K562 (cell line): ENCODE results near the gene FTL. TPM values are rescaled to one million over a fixed set of nuclear protein-coding genes. Genes with fewer than 3 reads are reported as not detected.

Source experiments
- ATF3 ChIP-seq, 2 experiments: fragments of 450-650 bp in 1 of 2; sonication (generic) in 1 of 2; formaldehyde crosslinking in 1 of 2; IDR thresholded peaks in 1 of 2; conservative IDR thresholded peaks in 1 of 2; 2 replicates each; pipeline versions ENCODE4 v1.6.1 to v1.8.1; 2016 to 2023; ENCODE audit warnings: mild to moderate bottlenecking in 2 of 2, moderate library complexity in 2 of 2, inconsistent platforms in 1 of 2, missing genetic modification reagents in 1 of 2
- ELF2 ChIP-seq: fragments of 250-450 bp; sonication (Bioruptor Pico); IDR thresholded peaks from 2 replicates; pipeline ENCODE4 v1.5.0; 2021; ENCODE audit warnings: mild to moderate bottlenecking
- ESRRB ChIP-seq: fragments of 250-450 bp; sonication (Bioruptor Pico); IDR thresholded peaks from 2 replicates; pipeline ENCODE4 v1.5.0; 2020; ENCODE audit warnings: mild to moderate bottlenecking, moderate library complexity, borderline replicate concordance
- HOXB6 ChIP-seq: fragments of 250-450 bp; sonication (Bioruptor Pico); IDR thresholded peaks from 2 replicates; pipeline ENCODE4 v1.5.1; 2022; ENCODE audit warnings: mild to moderate bottlenecking, borderline replicate concordance
- JUN ChIP-seq, 2 experiments: sonication (generic) in 1 of 2; formaldehyde crosslinking in 1 of 2; IDR thresholded peaks; 2 replicates each; pipeline versions ENCODE4 v1.6.1 to v1.8.0; 2012 to 2022; ENCODE audit warnings: borderline replicate concordance in 2 of 2, mild to moderate bottlenecking in 2 of 2, improper control_type of control experiment in 1 of 2, low read depth in 1 of 2, low read length in 1 of 2, missing genetic modification reagents in 1 of 2
- MCM7 ChIP-seq, 2 experiments: fragments of 450-650 bp; IDR thresholded peaks; 2 replicates each; pipeline ENCODE4 v1.6.1; 2016 to 2018
- MXD1 ChIP-seq: fragments of 250-450 bp; sonication (Bioruptor Pico); IDR thresholded peaks from 2 replicates; pipeline ENCODE4 v1.8.0; 2021; ENCODE audit warnings: borderline replicate concordance, mild to moderate bottlenecking, moderate library complexity; ENCODE audit not compliant: poor library complexity, severe bottlenecking
- NR3C1 ChIP-seq: sonication (generic); formaldehyde crosslinking; IDR thresholded peaks from 2 replicates; pipeline ENCODE4 v1.8.1; 2022; ENCODE audit warnings: missing genetic modification reagents
- NRF1 ChIP-seq, 2 experiments: fragments of 450-650 bp; IDR thresholded peaks in 1 of 2; conservative IDR thresholded peaks in 1 of 2; 2 replicates each; pipeline ENCODE4 v1.6.1; 2014; ENCODE audit warnings: mild to moderate bottlenecking in 2 of 2
- POLR2AphosphoS5 ChIP-seq: IDR thresholded peaks from 2 replicates; pipeline ENCODE4 v1.6.1; 2011; ENCODE audit warnings: mild to moderate bottlenecking, low read depth, low read length, moderate library complexity; ENCODE audit not compliant: control insufficient read depth, insufficient read depth
- SAFB2 ChIP-seq: fragments of 200-400 bp; formaldehyde crosslinking; IDR thresholded peaks from 2 replicates; pipeline ENCODE4 v1.6.1; 2018; ENCODE audit warnings: borderline replicate concordance, low read length, low read depth, moderate library complexity; ENCODE audit not compliant: severe bottlenecking
- ZBTB1 ChIP-seq: sonication (generic); formaldehyde crosslinking; IDR thresholded peaks from 2 replicates; pipeline ENCODE4 v1.8.1; 2023; ENCODE audit warnings: missing genetic modification reagents, low read depth, mild to moderate bottlenecking, borderline replicate concordance
- ZC3H8 ChIP-seq: fragments of 450-650 bp; IDR thresholded peaks from 2 replicates; pipeline ENCODE4 v1.6.1; 2017
- ZFPM2 ChIP-seq: fragments of 250-450 bp; sonication (Bioruptor Pico); IDR thresholded peaks from 2 replicates; pipeline ENCODE4 v1.5.1; 2022; ENCODE audit warnings: mild to moderate bottlenecking
- ZNF174 ChIP-seq: fragments of 250-450 bp; sonication (Bioruptor Pico); IDR thresholded peaks from 2 replicates; pipeline ENCODE4 v1.4.0; 2020; ENCODE audit warnings: mild to moderate bottlenecking
- ZNF212 ChIP-seq: fragments of 450-650 bp; formaldehyde crosslinking; IDR thresholded peaks from 2 replicates; pipeline ENCODE4 v1.4.0; 2020; ENCODE audit warnings: mild to moderate bottlenecking
- ZNF311 ChIP-seq: fragments of 250-450 bp; sonication (Bioruptor Pico); IDR thresholded peaks from 2 replicates; pipeline ENCODE4 v1.4.0; 2020; ENCODE audit warnings: mild to moderate bottlenecking, moderate library complexity
- ZNF316 ChIP-seq: fragments of 450-650 bp; IDR thresholded peaks from 2 replicates; pipeline ENCODE4 v1.6.1; 2016
- ZNF398 ChIP-seq: fragments of 250-450 bp; sonication (Bioruptor Pico); IDR thresholded peaks from 2 replicates; pipeline ENCODE4 v1.8.0; 2021; ENCODE audit warnings: moderate library complexity, mild to moderate bottlenecking, inconsistent platforms
- ZNF586 ChIP-seq: fragments of 450-650 bp; formaldehyde crosslinking; conservative IDR thresholded peaks from 2 replicates; pipeline ENCODE4 v1.4.0; 2020; ENCODE audit warnings: mild to moderate bottlenecking, moderate library complexity
- polyA plus RNA-seq, 8 experiments: library from polyadenylated mRNA; depleted of rRNA in 4 of 8; stranded (reverse) in 5 of 8; unstranded in 3 of 8; fragments of >200 nt; fragmentation: Nextera tagmentation in 2 of 8; fragmentation: Illumina TruSeq in 1 of 8; extraction: Ambion mirVana in 2 of 8; extraction: Trizol in 1 of 8; gene quantifications; 2 replicates each; pipeline versions ENCODE4 v1.2.1 to v1.2.3, GENCODE V29; 2011 to 2014; ENCODE audit warnings: inconsistent platforms in 1 of 8, missing spikeins in 1 of 8
- total RNA-seq, 7 experiments: library from RNA; depleted of rRNA in 6 of 7; stranded (reverse); fragments of >200 nt in 6 of 7; fragmentation: Illumina TruSeq in 2 of 7; extraction: Trizol in 2 of 7; gene quantifications; 2 replicates each; pipeline versions ENCODE4 v1.2.1 to v1.2.3, GENCODE V29; 2011 to 2021; ENCODE audit warnings: low replicate concordance in 1 of 7
- TF ChIP-seq, protein P1 (sequence below): fragments of 200-800 bp; sonication (Bioruptor generic); IDR thresholded peaks from 2 replicates; pipeline ENCODE4 v1.6.1; 2017; ENCODE audit warnings: missing genetic modification characterization, missing compliant biosample characterization
- TF ChIP-seq, protein P2 (sequence below): sonication (generic); IDR thresholded peaks from 2 replicates; pipeline ENCODE4 v1.6.1; 2016

The FTL gene
- total and polyA plus RNA-seq, 9 of the 15 experiments (the other 6 are each of a cell fraction or from before 2014, with no cell fraction given) = 1,231 to 27,415 (median 3,965) TPM

GRCh38 chr19:49014123-49014869 lies 49.2 kb downstream of the FTL start (continued):
- TF ChIP-seq, protein P1, sequence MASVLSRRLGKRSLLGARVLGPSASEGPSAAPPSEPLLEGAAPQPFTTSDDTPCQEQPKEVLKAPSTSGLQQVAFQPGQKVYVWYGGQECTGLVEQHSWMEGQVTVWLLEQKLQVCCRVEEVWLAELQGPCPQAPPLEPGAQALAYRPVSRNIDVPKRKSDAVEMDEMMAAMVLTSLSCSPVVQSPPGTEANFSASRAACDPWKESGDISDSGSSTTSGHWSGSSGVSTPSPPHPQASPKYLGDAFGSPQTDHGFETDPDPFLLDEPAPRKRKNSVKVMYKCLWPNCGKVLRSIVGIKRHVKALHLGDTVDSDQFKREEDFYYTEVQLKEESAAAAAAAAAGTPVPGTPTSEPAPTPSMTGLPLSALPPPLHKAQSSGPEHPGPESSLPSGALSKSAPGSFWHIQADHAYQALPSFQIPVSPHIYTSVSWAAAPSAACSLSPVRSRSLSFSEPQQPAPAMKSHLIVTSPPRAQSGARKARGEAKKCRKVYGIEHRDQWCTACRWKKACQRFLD (CRISPR knock-in tag) = no peak
- no peak for TF ChIP-seq ZNF586 (CRISPR knock-in tag)
- TF ChIP-seq ELF2 = no peak
- no peak for TF ChIP-seq ZBTB1
- no peak for TF ChIP-seq SAFB2
- TF ChIP-seq MCM7 (IDR thresholded peaks at IDR 0.05) = no peak
- TF ChIP-seq ZNF398 (CRISPR knock-in tag) = no peak
- TF ChIP-seq ZNF174 (CRISPR knock-in tag) = no peak
- TF ChIP-seq ESRRB (CRISPR knock-in tag) = no peak
- peak in 1 of 2 experiments; percentile 30; a peak in 1 of 4 replicates for TF ChIP-seq NRF1 (conservative IDR thresholded peaks at IDR 0.05 in 1 of 2, IDR thresholded peaks at IDR 0.05 in 1 of 2)
- TF ChIP-seq ZFPM2 (CRISPR knock-in tag) = no peak
- no peak for TF ChIP-seq HOXB6 (CRISPR knock-in tag)
- TF ChIP-seq JUN (IDR thresholded peaks at IDR 0.05; ENCODE audit: borderline replicate concordance, low read depth, low read length) = peak; percentile 84
- TF ChIP-seq JUN (CRISPR knock-in tag; IDR thresholded peaks at IDR 0.05; ENCODE audit: borderline replicate concordance) = no peak
- TF ChIP-seq ZNF311 (CRISPR knock-in tag) = no peak
- no peak for TF ChIP-seq ZNF316
- 0 out of 2 replicates have a peak, but pooled peaks have one; percentile 14 for TF ChIP-seq POLR2AphosphoS5
- no peak for TF ChIP-seq NR3C1 (CRISPR knock-in tag)
- no peak for TF ChIP-seq ZC3H8
- peak; percentile 98 for TF ChIP-seq ATF3 (IDR thresholded peaks at IDR 0.05)
- TF ChIP-seq ATF3 (CRISPR knock-in tag; conservative IDR thresholded peaks at IDR 0.05) = no peak
- TF ChIP-seq, protein P2, sequence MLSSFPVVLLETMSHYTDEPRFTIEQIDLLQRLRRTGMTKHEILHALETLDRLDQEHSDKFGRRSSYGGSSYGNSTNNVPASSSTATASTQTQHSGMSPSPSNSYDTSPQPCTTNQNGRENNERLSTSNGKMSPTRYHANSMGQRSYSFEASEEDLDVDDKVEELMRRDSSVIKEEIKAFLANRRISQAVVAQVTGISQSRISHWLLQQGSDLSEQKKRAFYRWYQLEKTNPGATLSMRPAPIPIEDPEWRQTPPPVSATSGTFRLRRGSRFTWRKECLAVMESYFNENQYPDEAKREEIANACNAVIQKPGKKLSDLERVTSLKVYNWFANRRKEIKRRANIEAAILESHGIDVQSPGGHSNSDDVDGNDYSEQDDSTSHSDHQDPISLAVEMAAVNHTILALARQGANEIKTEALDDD = no peak
- TF ChIP-seq MXD1 = no peak
- TF ChIP-seq ZNF212 (CRISPR knock-in tag) = no peak
